GM12892 (cell line): Measurements from ENCODE around the gene MFAP5.

Source experiments
- DNase-seq: peaks from one replicate; pipeline ENCODE4 v3.0.0; 2011; ENCODE audit not compliant: insufficient read length
- FAIRE-seq: peaks from 2 replicates; lab custom pipeline; 2011; peaks lifted over from hg19 to GRCh38; lab: Jason Lieb, UNC
- POLR2A ChIP-seq: IDR thresholded peaks from 2 replicates; pipeline ENCODE4 v1.6.1; 2011; ENCODE audit warnings: low read depth, low read length, control low read depth
- POLR2AphosphoS5 ChIP-seq: IDR thresholded peaks from 2 replicates; pipeline ENCODE4 v1.6.1; 2011; ENCODE audit warnings: low read depth, low read length, control low read depth
- TAF1 ChIP-seq: IDR thresholded peaks from 2 replicates; pipeline ENCODE4 v1.6.1; 2011; ENCODE audit warnings: low read depth, mild to moderate bottlenecking, control low read depth, low read length, borderline replicate concordance

The MFAP5 gene

GRCh38 chr12:8692573-8692972, 29.9 kb upstream of the MFAP5 start:
- TF ChIP-seq POLR2AphosphoS5 (no peak), POLR2A (no peak), TAF1 (no peak)
- FAIRE-seq (peak; percentile 65), DNase-seq (no peak)

GRCh38 chr12:8689681-8690080, 27.1 kb upstream of the MFAP5 start:
- no peak for FAIRE-seq

GRCh38 chr12:8687846-8688601, 25.4 kb upstream of the MFAP5 start:
- peak; percentile 74 for FAIRE-seq
- TF ChIP-seq TAF1 (no peak), POLR2AphosphoS5 (no peak), POLR2A (no peak)
- DNase-seq: peak; percentile 15

More at GRCh38 chr12:8689681-8690080, 27.1 kb upstream of the MFAP5 start:
- no peak for DNase-seq
- TF ChIP-seq POLR2AphosphoS5 (no peak), TAF1 (no peak), POLR2A (no peak)

- DNase-seq: no peak
- FAIRE-seq: no peak
- TF ChIP-seq POLR2A: no peak
These were observed 22.4 kb upstream of the MFAP5 start for GRCh38 chr12:8685051-8685450.

- FAIRE-seq: no peak
- no peak for DNase-seq
- TF ChIP-seq POLR2A (no peak), POLR2AphosphoS5 (no peak), TAF1 (no peak)
These were observed 18.7 kb upstream of the MFAP5 start for GRCh38 chr12:8681129-8681884.

- FAIRE-seq (no peak), DNase-seq (no peak)
- no peak for TF ChIP-seq POLR2AphosphoS5
- TF ChIP-seq POLR2A: no peak
- TF ChIP-seq TAF1: no peak
These were observed 17.9 kb upstream of the MFAP5 start for GRCh38 chr12:8680533-8680932.

- FAIRE-seq (no peak), DNase-seq (no peak)
- TF ChIP-seq TAF1 (no peak), POLR2AphosphoS5 (no peak), POLR2A (no peak)
These were observed 16.1 kb upstream of the MFAP5 start for GRCh38 chr12:8678661-8679111.

GRCh38 chr12:8677362-8677761, 14.7 kb upstream of the MFAP5 start:
- DNase-seq (no peak), FAIRE-seq (no peak)
- TF ChIP-seq TAF1 (no peak), POLR2AphosphoS5 (no peak), POLR2A (no peak)

GRCh38 chr12:8676651-8677050, 14.0 kb upstream of the MFAP5 start:
- FAIRE-seq: no peak
- no peak for TF ChIP-seq POLR2AphosphoS5
- no peak for TF ChIP-seq POLR2A
- no peak for TF ChIP-seq TAF1
- no peak for DNase-seq

GRCh38 chr12:8675591-8676036, 13.0 kb upstream of the MFAP5 start:
- DNase-seq (no peak), FAIRE-seq (no peak)
- TF ChIP-seq POLR2AphosphoS5 (no peak), POLR2A (no peak), TAF1 (no peak)

- DNase-seq (no peak), FAIRE-seq (peak; percentile 9)
- TF ChIP-seq POLR2AphosphoS5: no peak
- no peak for TF ChIP-seq POLR2A
- TF ChIP-seq TAF1: no peak
These were observed 9.8 kb upstream of the MFAP5 start for GRCh38 chr12:8672381-8672780.

- FAIRE-seq (peak; percentile 36), DNase-seq (no peak)
- TF ChIP-seq POLR2A (no peak), TAF1 (no peak), POLR2AphosphoS5 (no peak)
These were observed 5.8 kb upstream of the MFAP5 start for GRCh38 chr12:8668441-8668840.
